NCI-H1436 (cell line): ENCODE results near the gene PROM1.
A peak's percentile ranks its signal among the peaks of the same experiment; 100 is the strongest.

Source experiments
- DNase-seq: peaks from one replicate; lab custom pipeline; 2025; lab: John Stamatoyannopoulos, UW

Gene PROM1

DNA sequence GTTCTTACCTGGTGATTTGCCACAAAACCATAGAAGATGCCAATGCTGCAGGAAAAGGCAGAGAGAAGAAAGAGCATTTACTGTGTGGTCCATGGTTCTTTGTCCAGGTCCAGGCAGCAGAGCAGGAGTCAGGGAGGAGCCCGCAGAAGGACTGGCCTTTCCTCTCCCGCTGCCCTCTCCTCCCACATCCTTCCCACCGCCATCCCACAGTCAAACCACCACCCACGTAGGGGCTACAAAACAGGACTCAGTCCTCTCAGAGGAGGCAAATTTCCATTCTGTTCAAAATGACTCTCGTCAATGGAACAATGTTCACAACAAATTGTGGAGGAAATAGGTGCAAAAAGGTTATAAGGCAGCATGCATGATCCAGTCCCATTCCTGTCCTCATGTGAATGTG, 58.6 kb downstream of the PROM1 start:
- DNase-seq: no peak

DNA sequence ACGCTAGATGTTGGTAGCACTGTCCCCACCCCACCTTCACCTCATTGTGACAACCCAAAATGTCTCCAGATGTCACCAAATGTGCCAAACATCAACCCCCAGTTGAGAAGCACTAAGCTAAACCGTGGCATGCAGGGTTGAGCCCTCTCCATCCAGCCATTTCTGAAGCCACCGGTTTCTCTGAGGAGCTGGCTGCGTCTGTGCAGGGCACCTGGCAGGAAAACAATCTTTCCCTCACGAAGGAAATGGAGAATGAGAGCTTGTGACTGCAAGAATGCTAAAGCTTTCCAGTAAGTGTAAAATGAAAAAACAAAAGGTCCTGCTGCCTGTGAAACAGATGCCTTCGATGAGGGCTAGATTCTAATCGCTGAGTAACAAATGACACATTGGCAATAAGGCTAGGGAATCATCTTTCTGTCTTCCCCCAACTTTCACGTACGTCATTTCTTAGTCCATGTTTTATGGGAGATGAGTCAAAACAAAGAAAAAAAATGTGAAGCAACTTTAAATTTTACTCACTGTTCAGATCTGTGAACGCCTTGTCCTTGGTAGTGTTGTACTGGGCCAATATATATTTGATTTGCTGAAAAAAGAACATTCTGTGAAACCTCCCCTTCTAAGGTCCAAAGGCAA, 59.9 kb downstream of the PROM1 start:
- DNase-seq: no peak

DNA sequence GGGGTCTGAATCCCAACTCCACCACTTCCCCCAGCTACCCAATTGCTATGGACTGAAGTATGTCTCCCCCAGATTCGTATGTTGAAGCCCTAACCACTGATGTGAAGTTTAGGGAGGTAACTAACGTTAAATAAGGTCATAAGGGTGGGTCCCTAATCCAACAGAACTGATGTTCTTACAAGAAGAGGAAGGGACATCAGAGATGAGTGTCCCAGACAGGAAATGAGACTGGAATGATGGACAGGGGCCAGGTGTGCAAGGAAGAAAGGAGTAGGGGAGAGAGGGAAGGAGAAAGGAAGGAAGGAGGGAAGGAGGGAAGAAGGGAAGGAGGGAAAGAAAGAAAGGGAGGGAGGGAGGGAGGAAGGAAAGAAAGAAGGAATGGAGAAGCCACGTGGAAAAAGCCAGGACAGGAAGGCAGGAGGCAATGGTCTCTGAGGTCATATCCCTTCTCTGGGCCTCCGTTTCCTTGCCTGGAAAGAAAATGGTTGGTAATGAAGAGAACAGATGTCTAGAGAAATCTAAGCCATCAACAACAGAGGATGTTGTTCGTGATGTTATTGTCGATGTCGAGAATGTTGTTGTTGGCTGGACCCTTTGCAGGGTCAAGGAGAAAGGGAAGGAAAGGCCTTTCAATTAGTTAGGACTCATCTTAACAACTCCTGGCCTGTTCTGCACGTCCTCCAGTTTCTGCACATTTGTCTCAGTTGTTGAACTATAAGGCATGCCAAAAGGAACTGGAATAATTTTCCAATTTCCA, 61.8 kb downstream of the PROM1 start:
- DNase-seq: no peak

DNA sequence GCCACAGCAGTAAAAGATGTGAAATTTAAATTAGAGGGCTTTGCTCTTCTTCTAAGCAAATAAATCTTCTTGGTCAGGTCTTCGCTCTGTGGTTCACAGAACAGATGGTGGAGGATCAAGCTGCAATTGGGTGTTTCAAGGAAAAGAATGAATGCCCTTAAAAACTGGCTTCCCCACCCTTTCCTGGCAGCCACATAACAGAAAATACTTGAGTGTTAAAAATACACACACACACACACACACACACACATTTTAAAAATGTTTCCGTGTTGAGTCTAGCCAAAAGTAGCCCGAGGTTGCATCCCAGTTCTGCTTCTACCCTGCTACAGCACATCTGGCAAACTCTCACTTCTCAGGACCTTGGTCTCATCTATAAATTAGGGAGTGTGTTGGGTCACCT, 64.2 kb downstream of the PROM1 start:
- DNase-seq: no peak

DNA sequence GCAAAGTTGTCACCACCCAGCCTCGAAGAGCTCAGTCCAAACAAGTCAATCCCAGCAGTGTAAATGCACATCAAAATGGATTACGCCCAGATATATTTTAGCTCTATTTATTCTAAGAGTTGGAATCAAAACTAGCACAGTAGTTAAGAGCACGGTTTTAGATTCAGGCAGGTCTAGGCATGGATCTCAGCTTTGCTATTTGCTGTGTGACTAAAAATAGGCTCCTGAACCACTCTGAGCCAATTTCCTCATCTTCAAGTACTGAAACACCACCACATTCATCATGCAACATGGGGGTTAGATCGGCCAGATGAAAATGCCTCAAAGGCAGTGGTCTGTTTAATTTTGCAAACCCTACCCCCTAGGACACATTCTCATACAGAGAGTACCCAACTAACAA, 65.0 kb downstream of the PROM1 start:
- no peak for DNase-seq

DNA sequence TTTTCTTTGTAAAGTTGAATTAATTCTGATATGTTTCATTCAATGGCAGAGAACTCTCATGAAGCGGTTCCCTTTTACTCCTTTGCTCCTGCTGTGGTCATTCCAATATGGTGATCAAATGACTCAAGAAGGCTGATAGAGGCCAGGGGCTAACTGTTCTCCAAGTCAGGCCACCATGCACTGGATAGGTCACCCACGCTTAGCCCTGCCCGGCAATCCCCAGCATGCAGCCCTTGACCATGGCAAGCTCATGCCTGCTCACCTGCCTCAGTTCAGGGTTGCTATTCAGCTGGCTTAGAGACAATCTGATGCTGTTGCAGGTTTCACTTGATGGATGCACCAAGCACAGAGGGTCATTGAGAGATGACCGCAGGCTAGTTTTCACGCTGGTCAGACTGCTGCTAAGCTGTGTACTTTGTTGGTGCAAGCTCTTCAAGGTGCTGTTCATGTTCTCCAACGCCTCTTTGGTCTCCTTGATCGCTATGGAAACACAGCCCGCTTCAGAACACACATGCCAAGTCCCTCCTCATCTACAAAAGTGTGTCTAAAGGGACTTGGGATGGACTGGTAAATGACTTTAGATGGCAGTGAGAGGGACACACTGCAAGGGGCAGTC, 65.7 kb downstream of the PROM1 start:
- DNase-seq: no peak

DNA sequence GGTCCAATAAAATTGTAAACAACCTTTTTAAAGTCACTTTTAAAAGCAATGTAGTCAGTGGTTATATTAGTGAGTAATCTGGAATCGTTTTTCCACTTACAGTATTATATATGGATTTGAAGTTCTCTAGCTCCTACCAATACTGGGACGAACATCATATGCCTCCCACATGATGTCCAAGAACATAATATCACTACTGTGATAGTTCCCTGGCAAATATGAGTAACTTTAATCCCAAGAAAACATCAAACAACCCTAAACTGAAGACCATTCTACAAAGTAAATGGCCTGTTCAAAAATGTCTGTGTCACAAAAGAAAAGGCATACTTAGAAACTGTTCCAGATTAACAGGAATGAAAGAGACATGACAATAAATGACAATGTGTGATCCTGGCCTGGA, 67.3 kb downstream of the PROM1 start:
- DNase-seq: no peak

DNA sequence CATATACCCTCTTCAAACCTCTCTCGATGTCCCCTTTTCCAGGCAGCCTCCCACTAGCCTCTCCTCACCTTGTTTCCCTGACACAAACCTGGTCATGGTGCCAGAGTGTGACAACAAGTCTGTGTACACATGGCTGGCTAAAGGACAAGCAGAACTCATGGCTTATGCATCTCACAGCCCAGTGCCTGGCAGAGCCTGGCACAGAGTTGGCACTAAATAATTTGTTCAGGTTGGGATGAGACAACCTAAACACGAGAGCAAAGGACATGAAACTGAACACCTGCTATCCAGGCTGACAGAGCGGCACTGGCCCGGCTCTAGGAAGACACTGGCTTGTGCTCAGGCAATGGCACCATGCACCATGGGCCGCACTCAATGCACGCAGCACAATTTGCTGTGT, 72.7 kb downstream of the PROM1 start:
- DNase-seq: no peak

DNA sequence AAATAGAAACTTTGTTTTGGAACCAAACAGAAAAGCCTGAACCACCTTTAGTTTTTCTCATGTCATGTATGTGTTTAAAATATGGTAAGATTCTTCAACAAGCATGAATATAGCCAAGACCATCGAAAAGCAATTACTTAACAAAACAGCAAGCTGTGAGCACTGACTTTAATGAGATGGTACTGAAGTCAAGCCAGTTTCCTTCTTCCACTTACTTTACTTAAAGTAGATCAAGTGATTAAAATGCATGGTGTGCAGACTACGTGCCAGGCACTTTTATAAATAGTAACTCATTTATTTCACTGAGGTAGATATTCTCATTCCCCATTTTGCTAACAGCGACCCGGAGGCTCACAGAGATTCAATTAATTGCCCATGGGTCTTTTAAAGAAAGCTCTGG, 74.7 kb downstream of the PROM1 start:
- no peak for DNase-seq

DNA sequence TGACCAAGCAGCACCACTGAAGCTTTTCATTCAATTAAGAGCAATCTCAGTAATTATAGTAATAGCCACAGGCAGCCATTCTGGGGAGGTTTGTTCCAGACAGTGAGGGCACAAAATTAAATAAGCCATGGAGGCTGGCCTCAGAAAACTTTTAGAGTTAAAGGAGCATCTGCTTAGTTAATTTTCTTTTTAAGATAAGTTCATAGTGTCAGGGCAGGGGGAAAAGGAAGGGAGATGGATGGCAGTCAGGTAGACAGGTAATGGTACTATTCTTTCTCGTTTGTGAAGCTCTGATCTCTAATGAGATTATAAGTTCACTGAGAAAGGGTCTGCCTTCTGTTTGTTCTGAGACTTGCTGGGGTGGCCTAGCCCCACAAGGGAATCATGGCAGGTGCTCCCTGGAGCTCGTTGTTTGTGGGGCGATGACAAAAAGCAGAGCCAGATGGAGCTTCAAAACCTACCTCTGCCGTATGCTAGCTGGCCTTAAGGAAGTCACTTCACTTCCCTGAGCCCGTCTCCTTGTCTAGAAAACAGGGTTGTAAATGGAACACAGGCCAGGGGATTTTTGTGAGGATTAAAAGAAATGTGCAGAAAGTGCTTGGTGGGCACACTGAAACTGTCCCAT, 76.2 kb downstream of the PROM1 start:
- DNase-seq: no peak

DNA sequence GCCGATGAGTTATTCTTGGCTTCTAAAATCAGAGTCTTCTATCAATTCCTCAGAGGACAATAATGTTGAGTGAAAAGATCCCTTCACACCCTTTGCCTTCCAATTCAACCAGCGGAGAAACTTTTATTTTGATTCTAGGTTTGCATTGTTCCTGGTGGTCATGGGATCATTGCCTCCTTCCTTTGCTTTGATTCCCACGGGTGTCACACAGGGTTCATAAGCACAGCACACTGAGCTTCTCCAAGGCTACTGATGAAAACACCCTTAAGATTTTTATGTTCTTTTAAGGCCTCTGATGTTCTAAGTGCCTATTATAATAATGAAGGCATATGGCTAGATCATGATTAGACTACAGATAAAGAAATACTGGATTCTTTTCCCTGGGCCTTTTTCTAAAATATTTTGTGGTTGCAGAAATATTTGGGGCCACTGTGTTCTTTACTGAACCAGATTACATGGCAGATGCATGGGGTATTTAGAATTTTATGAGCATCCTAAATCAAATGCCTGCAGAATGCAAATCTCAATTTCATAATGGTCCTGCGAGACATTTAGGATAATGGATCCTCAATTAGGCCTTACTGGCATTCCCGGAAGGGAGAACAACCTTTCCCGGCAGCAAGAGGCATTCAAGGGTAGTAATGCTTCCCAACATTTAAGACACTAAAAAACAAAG, 76.9 kb downstream of the PROM1 start:
- no peak for DNase-seq

DNA sequence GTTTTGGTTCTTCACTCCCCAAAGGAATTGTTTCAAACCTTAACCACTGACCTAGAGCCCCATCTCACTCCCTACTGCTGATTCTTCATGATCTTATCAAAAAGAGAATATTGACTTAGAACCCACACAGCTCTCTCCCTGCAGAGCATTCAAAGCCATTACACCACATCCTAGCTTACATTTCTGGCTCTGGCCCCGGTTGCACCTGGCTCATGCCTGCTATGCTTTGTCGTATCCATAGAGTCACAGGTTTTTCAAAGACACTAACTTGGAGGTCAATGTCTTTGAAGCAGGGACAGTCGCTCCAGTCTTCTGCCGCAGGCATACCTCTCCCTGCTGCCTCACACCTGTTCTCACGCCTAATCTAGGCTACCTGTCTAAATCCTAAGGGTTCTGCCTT, 78.1 kb downstream of the PROM1 start:
- no peak for DNase-seq

DNA sequence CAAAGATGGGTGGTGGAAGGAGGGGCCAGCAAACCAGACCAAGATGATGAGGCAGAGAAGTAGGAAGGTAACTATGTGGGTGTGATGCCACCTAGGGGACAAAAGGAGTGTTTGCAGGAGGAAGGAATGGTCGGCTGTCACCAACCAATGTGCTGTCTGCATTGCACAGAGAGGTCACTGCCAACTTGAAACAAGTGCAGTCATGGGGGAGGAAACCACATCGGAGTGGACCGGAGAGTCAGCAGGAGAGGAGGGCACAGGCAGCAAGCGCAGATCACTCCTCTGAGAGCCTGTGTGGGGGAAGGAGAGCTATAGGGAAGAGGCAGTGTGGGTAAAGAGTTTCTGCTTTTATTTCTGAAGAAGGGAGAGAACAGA, 82.4 kb downstream of the PROM1 start:
- DNase-seq: peak; percentile 19

DNA sequence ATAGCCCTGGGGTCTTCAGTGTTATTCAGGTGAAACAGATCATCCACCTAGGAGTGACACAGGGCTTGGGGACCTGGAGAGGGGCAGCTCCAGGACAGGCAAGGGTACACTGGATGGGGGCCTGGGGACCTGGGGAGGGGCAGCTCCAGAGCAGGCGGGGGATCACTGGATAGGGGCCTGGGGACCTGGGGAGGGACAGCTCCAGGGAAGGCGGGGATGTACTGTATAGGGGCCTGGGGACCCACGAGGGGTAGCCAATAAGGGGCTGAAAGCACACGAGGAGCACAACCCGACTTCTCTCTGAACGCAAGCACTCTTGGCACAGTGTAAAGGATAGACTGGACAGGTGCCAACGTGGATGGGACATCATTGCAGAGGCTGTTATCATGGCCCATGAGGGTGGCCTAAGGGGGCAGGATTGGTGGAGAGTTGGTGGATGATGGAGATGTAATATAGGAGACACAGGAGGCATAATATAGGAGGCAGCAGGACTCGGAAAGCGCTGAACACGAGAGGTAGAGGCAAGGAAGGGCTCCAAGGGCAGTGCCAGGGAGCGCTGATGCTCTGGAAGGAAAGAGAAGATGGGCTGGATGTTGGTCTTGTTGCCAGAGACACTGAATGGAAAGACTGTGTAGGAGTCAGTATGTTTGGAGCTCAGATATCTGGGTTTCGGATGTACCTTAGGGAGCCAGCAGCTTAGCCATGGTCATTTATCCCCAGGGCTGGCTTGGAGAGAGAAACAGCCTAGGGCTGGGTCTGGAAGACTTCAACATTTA, 82.9 kb downstream of the PROM1 start:
- no peak for DNase-seq

DNA sequence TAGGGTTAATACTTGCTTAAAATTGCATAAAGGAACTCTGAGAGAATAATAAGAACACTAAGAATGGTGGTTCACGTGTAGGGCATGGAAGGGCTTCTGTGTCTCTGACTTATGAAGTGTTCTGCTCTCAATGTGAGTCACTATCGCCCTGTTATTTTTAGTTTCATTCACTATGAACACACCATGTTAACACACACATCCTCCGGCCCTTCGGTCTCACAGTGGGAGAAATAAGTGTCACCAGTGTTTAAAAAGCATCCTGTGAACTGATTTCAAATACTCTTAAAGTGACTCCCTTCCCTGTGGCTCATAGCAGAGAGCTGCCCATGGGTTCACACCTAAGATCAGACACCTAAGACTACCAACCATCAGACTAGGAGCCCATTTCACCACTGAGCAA, 87.0 kb downstream of the PROM1 start:
- no peak for DNase-seq

DNA sequence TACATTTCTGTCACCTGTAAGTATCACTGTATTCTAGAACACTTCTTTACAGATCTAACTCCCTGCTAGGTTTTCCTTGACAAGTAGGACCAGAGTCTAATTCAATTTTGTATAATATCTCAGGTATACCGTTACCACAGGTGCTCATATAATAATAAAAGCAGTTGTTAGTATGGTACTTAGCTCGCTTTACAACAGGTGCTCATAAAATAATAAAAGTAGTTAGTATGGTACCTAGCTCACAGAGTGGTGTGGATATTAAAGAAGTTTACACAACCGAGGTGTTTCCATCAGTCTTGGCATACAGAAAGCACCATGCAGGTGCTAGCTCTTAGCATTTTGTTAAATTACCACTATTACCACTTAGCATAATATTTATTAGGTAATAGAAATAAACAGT, 88.0 kb downstream of the PROM1 start:
- no peak for DNase-seq

DNA sequence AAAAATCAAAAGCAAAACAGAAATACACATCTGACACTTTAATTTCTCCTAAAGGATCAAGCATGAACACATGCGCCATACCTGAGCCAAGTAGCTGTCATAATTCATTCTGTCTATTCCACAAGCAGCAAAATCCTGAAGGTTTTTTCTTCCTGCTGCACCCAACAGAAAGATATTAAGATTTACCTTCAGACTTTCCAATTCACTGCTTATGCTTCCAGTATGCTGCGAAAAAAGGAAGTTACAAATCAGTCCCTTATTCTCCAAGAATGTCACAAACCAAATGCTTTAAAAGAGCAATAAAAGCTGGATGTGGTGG, 91.7 kb downstream of the PROM1 start:
- DNase-seq: no peak

DNA sequence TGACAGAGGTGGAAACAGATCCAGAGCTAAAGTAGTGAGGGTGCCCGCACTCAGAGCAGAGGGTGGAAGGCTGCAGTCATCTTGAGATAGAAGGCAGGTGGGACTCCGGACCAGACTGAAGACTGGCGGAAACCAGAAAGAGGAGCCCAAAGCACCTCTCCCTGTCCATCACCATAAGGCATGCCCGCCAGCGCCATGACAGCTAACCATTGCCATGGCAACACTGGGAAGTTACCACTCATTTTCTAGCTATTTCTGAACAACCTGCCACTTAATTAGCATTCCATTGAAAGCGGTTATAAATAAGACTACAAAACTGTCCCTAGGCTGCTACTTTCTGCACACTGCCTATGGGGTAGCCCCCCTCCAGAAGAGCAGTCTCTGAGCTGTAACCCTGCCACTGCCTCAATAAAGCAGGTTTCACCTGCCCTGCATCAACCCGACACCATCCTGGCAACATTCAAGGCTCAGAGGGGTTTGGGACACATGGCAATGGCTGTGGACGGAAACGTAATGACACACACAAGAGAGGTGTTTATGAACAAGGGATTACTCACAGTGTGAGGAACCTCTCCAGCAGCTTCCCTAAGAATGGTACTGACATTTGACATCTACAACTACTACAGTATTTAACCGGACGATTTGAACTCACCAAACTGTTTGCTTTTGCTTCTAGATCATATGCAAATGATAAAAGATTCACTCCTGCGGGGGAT, 93.1 kb downstream of the PROM1 start:
- DNase-seq: no peak

DNA sequence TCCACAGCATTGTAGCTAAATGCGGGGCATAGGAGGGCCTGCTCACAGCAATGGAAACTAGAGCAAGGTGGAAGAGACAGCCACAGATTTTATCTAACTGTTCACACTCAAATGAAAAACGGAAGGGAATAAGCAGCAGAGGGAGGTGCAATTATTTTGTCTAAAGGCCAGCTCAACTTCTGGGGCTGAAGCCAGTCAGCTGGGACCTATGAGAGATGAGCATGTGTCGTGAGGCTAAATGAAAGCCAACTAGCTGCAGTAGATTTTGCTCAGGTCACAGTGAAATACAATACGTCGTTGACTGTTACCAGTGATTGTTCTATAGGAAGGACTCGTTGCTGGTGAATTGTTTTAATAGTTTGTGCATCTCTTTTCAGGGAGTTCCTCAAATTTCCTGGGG, 94.4 kb downstream of the PROM1 start:
- no peak for DNase-seq

DNA sequence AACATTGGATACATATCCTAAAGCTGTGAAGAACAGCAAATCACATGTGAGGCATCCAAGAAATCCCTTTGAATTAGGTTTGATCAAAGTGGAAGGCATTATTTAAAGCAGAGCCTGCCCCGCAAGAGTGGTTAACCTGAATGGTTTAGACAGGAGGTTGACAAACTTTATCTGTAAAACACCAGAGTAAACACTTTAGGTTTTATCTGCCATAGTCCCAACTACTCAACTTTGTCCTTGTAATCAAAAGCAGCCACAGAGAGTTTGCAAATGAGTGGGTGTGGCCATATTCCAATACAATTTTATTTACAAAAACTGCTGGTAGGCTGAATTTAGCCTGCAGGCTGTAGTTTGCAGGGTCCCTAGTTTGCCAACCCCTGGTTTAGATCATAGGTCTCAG, 95.6 kb downstream of the PROM1 start:
- DNase-seq: no peak

DNA sequence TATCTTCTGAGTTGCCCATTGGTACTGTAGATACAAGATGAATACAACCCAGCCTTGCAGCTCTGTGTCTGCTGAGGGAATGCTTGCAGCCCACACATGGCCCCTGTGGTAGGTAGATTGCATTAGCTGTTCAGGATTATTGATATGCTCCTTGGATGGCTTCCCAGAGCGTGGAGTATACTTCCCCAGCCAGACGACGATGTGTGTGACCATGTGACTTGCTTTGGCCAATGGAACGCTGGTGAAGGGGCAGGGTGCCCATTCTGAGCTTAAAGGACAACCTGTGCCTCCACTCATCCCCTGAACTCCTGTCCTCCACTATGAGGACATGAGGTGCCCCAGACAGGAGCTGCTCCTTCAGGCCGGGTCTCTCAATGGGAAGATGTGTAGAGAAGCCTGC, 96.9 kb downstream of the PROM1 start:
- DNase-seq: no peak
